Activated CD8-positive, alpha-beta memory T cell treated with anti-CD3 and anti-CD28 coated beads, Interleukin-2, amount 50 U/mL, for 4 hours (primary cell): Measurements from ENCODE around the gene ARMC10.
"Not testable (repeated sequence)": the region's sequence is repeated elsewhere in the genome, so short reads cannot be mapped to it uniquely, and the experiment has no call there.

Experiments
- DNase-seq: peaks from one replicate; pipeline ENCODE4 v3.0.0-alpha.2; 2020

ARMC10 gene

GRCh38 chr7:103074519-103075336 lies at the start of gene ARMC10, which contains the start of gene FBXL13:
Gene ARMC10 (plus strand): TSS chr7:103075140. CDS start chr7:103075273, 133 bp downstream.
Gene FBXL13 (minus strand): TSS chr7:103074796.
- peak; percentile 91 for DNase-seq

- no peak for DNase-seq
Measured at GRCh38 chr7:103025341-103025740, 49.6 kb upstream of the ARMC10 start.

GRCh38 chr7:103031024-103031423 lies 43.9 kb upstream of the ARMC10 start:
- no peak for DNase-seq

GRCh38 chr7:103031781-103032180 lies 43.2 kb upstream of the ARMC10 start:
- no peak for DNase-seq

GRCh38 chr7:103034318-103034717 lies 40.6 kb upstream of the ARMC10 start:
- DNase-seq = not testable (repeated sequence)

GRCh38 chr7:103037476-103037822 lies 37.5 kb upstream of the ARMC10 start:
- no peak for DNase-seq

- not testable (repeated sequence) for DNase-seq
Measured at GRCh38 chr7:103037823-103038739, 36.9 kb upstream of the ARMC10 start.

GRCh38 chr7:103041815-103042214 lies 33.1 kb upstream of the ARMC10 start:
- DNase-seq = not testable (repeated sequence)

GRCh38 chr7:103048833-103049232 lies 26.1 kb upstream of the ARMC10 start:
- no peak for DNase-seq

GRCh38 chr7:103051519-103051918 lies 23.4 kb upstream of the ARMC10 start:
- DNase-seq = no peak

- not testable (repeated sequence) for DNase-seq
Measured at GRCh38 chr7:103056006-103056405, 18.9 kb upstream of the ARMC10 start.

GRCh38 chr7:103058122-103058521 lies 16.8 kb upstream of the ARMC10 start:
- DNase-seq = no peak

GRCh38 chr7:103059471-103059870 lies 15.5 kb upstream of the ARMC10 start:
- no peak for DNase-seq

- no peak for DNase-seq
Measured at GRCh38 chr7:103063895-103064294, 11.0 kb upstream of the ARMC10 start.

- DNase-seq = peak; percentile 37
Measured at GRCh38 chr7:103065667-103066066, 9.3 kb upstream of the ARMC10 start.

- DNase-seq = no peak
Measured at GRCh38 chr7:103068414-103069403, 6.2 kb upstream of the ARMC10 start.

GRCh38 chr7:103071000-103071399 lies 3.9 kb upstream of the ARMC10 start:
- no peak for DNase-seq

GRCh38 chr7:103073989-103074518 lies 886 bp upstream of the ARMC10 start:
- DNase-seq = no peak

- DNase-seq = peak; percentile 83
Measured at GRCh38 chr7:103075337-103075918, 488 bp downstream of the ARMC10 start.

- no peak for DNase-seq
Measured at GRCh38 chr7:103076764-103077163, 1.8 kb downstream of the ARMC10 start.

- no peak for DNase-seq
Measured at GRCh38 chr7:103077318-103077717, 2.4 kb downstream of the ARMC10 start.

- not testable (repeated sequence) for DNase-seq
Measured at GRCh38 chr7:103078226-103078625, 3.3 kb downstream of the ARMC10 start.
